Left lung (tissue), 10 donors: Measurements from ENCODE around the gene FNIP2. TPM values are rescaled to one million over a fixed set of nuclear protein-coding genes. Genes with fewer than 3 reads are reported as not detected.

Source experiments
- ATAC-seq: fragments of 200-7000 bp; cut with Tn5 transposase; one replicate; pipeline ENCODE4 v1.9.1; 2020; ENCODE audit warnings: moderate library complexity
- DNase-seq, 4 donors: peaks; one replicate each; pipeline ENCODE4 v3.0.0-alpha.2; 2013 to 2020
- H3K27ac ChIP-seq, 2 donors: fragments of 200-600 bp; sonication (generic) in 1 of 2; one replicate each; pipeline versions ENCODE4 v1.5.0 to v1.8.0; 2020 to 2021
- H3K27me3 ChIP-seq, 2 donors: fragments of 200-600 bp; sonication (generic) in 1 of 2; one replicate each; pipeline versions ENCODE4 v1.5.0 to v1.8.0; 2020 to 2021
- H3K36me3 ChIP-seq, 2 donors: fragments of 200-600 bp; sonication (generic) in 1 of 2; one replicate each; pipeline versions ENCODE4 v1.5.0 to v1.8.0; 2020 to 2021
- H3K4me1 ChIP-seq, 2 donors: fragments of 200-600 bp; one replicate each; pipeline ENCODE4 v1.8.0; 2021
- H3K4me3 ChIP-seq, 2 donors: fragments of 200-600 bp; sonication (generic) in 1 of 2; one replicate each; pipeline versions ENCODE4 v1.5.0 to v1.8.0; 2020 to 2021; ENCODE audit warnings: mild to moderate bottlenecking in 1 of 2
- H3K9me3 ChIP-seq, 2 donors: fragments of 200-600 bp; sonication (generic) in 1 of 2; one replicate each; pipeline versions ENCODE4 v1.5.0 to v1.8.0; 2020 to 2021
- CTCF ChIP-seq, 2 donors: fragments of 200-600 bp; sonication (generic) in 1 of 2; IDR thresholded peaks; one replicate each; pipeline versions ENCODE4 v1.5.0 to v1.8.0; 2021; ENCODE audit warnings: antibody characterized with exemption in 2 of 2
- intact Hi-C, 2 donors: fragments of 100-400 bp; cut with DNase I; formaldehyde crosslinking; loops; one replicate each; pipeline versions ENCODE4 v1.11.2 to v1.14.2; 2022
- polyA plus RNA-seq, 6 donors: library from polyadenylated mRNA; unstranded; fragments of 120-200 nt; gene quantifications; one replicate each; pipeline ENCODE4 v1.2.1, GENCODE V29; 2013; ENCODE audit not compliant: insufficient read length in 6 of 6
- total RNA-seq, 2 donors: library from RNA; stranded (reverse); fragmentation: NEBNext Ultra II Directional; extraction: Animal tissue kit (Norgen Biotek cat#: 25700); gene quantifications; one replicate each; pipeline ENCODE4 v1.2.1, GENCODE V29; 2021
- donor health status: DM: no; HTN: yes; CAD: no.
- donor health status: DM: no; HTN: no; CAD: no.

The FNIP2 gene
- total and polyA plus RNA-seq, 8 donors: 24.5 to 71.2 (median 29.3) TPM

- H3K36me3 ChIP-seq: peaks cover 0 to 50% of the 10 kb centered on the region in 2 donors
Measured at GRCh38 chr4:158861766-158862165, 92.9 kb downstream of the FNIP2 start.

DNA sequence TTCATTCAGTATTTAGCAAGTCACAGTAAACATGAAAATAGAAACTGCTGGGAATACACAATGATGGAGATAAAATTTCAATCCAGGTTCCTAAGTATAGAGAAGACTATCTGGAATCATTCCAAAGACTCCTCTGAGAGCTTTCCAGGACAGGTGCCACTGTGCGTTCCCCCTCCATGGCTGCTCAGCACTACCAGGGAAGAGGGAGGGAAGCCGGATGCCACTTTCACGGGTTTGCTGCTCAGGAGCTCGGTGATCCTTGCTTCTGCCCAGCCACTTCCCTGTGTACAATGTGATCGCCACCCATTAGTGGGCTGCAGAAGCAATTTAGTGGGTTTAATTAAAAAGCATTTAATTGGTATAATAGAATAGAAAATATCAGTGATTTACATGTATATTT lies 94.5 kb downstream of the FNIP2 start:
- TF ChIP-seq CTCF (IDR thresholded peaks at IDR 0.05): no peak
- no peaks in the 10 kb centered on the region for H3K27me3 ChIP-seq
- no peak overlapping the region for H3K27ac ChIP-seq
- intact Hi-C loops: no loop called here
- DNase-seq (no peak), ATAC-seq (no peak)
- H3K9me3 ChIP-seq: no peaks in the 10 kb centered on the region
- H3K4me1 ChIP-seq: no peaks in the 10 kb centered on the region
- no peak overlapping the region for H3K4me3 ChIP-seq
- H3K36me3 ChIP-seq: peaks cover 0 to 65% of the 10 kb centered on the region in 2 donors

More at GRCh38 chr4:158861766-158862165, 92.9 kb downstream of the FNIP2 start:
- no peaks in the 10 kb centered on the region for H3K27me3 ChIP-seq
- H3K4me3 ChIP-seq: no peak overlapping the region
- no peak overlapping the region for H3K27ac ChIP-seq
- intact Hi-C loops: no loop called here
- DNase-seq (no peak), ATAC-seq (no peak)
- peaks cover 0 to 4% of the 10 kb centered on the region in 2 donors for H3K4me1 ChIP-seq
- H3K9me3 ChIP-seq: no peaks in the 10 kb centered on the region
- TF ChIP-seq CTCF (IDR thresholded peaks at IDR 0.05): no peak

DNA sequence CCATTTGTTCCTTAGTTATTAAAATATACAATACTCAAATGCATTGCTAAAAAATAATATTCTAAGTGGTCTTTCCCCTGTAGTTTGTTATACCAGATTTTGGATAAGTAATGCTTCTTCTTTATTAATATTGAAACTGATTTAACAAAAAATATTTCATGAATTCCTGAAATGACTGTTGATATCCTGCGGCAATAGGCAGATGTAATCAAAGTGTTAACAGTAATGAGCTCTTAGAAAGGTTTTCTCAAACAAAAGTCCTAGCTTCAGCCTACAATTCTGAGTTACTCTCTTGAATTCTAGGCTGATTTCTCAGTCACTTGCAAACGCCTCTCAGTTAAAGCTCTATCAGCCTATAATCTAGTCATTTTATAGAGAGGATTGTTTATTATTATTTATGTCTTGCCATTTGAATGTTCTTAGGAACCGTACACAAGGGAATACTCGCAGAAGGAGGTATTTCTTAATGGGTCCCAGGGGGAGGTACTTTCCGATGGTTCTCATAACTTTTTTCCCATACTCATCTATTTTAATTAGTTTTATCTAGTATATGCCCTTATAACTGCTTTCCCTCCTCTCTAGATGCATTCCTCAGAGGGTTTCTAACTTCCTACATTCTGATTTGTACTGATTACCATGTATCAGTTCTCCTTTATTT lies 96.8 kb downstream of the FNIP2 start:
- Histone ChIP-seq H3K27me3 (no peaks in the 10 kb centered on the region), H3K27ac (no peak overlapping the region), H3K4me3 (no peak overlapping the region), H3K4me1 (no peaks in the 10 kb centered on the region), H3K36me3 (peaks cover 0 to 78% of the 10 kb centered on the region in 2 donors), H3K9me3 (no peaks in the 10 kb centered on the region)
- no peak for ATAC-seq
- no peak for DNase-seq
- no peak for TF ChIP-seq CTCF (IDR thresholded peaks at IDR 0.05)
- intact Hi-C loops: no loop called here

DNA sequence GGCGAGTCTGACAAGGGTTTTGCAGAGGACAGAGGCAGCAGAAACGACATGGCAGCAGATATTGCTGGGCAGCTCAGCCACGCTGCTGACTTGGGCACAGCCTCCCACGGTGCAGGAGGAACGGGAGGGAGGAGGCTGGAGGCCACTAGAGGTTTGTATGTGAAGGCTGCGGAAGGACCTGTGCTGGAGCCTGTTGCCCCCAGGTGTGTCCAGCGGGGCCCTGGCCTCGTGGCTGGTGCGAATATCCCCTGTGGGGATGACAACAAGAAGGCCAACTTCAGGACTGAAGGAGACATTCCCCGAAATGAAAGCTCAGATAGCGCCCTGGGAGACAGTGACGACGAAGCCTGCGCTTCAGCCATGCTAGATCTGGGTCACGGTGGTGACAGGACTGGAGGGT lies 100.2 kb downstream of the FNIP2 start:
- TF ChIP-seq CTCF (IDR thresholded peaks at IDR 0.05): no peak
- Histone ChIP-seq H3K27me3 (no peaks in the 10 kb centered on the region), H3K9me3 (no peaks in the 10 kb centered on the region), H3K36me3 (peaks cover 0 to 71% of the 10 kb centered on the region in 2 donors), H3K4me1 (no peaks in the 10 kb centered on the region), H3K27ac (no peak overlapping the region), H3K4me3 (no peak overlapping the region)
- ATAC-seq (no peak), DNase-seq (peak in 1 of 4 donors; percentile 41)
- intact Hi-C loops: no loop called here

DNA sequence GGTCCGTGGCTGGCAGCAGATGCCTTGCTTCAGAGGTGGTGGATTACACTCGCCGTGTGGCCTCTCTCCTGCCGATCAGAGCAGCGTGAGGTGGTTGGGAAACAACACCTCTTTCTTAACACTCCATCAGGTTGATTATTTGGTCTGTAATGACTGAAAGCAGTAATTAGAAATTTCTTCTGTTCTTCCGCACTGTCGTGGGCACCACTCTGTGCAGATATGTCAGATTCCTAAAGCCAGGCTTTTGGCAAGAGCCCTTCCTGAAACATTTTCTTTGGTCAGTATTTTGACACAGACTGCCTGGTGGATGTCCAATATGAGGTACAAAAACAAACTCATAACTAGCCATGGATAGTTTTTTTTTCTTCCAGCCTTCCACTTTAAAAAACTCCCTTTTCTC lies 100.9 kb downstream of the FNIP2 start:
- ATAC-seq: no peak
- H3K36me3 ChIP-seq: peaks cover 0 to 67% of the 10 kb centered on the region in 2 donors
- H3K27ac ChIP-seq: no peak overlapping the region
- H3K4me3 ChIP-seq: no peak overlapping the region
- no peaks in the 10 kb centered on the region for H3K27me3 ChIP-seq
- intact Hi-C loops: no loop called here
- DNase-seq: peak in 1 of 4 donors; percentile 41
- no peaks in the 10 kb centered on the region for H3K4me1 ChIP-seq
- no peaks in the 10 kb centered on the region for H3K9me3 ChIP-seq
- no peak for TF ChIP-seq CTCF (IDR thresholded peaks at IDR 0.05)
